Glutamatergic neuron (in vitro differentiated cells): ENCODE results near the gene AREL1. TPM values are rescaled to one million over a fixed set of nuclear protein-coding genes. Genes with fewer than 3 reads are reported as not detected.
"Not testable (repeated sequence)": the region's sequence is repeated elsewhere in the genome, so short reads cannot be mapped to it uniquely, and the experiment has no call there.

Experiments used
- DNase-seq: peaks from one replicate; pipeline ENCODE4 v3.0.0; 2022
- H3K27ac Mint-ChIP-seq: one replicate; pipeline ENCODE4 v1.8.0; 2020; ENCODE audit warnings: mild to moderate bottlenecking, mixed read lengths, inconsistent platforms; ENCODE audit not compliant: unreplicated experiment
- H3K27me3 Mint-ChIP-seq: one replicate; pipeline ENCODE4 v1.8.0; 2020; ENCODE audit warnings: mild to moderate bottlenecking, moderate library complexity, mixed read lengths, inconsistent platforms; ENCODE audit not compliant: unreplicated experiment
- H3K36me3 Mint-ChIP-seq: one replicate; pipeline ENCODE4 v1.8.0; 2020; ENCODE audit warnings: mild to moderate bottlenecking, mixed read lengths, inconsistent platforms; ENCODE audit not compliant: unreplicated experiment
- H3K4me1 Mint-ChIP-seq: one replicate; pipeline ENCODE4 v1.8.0; 2020; ENCODE audit warnings: mild to moderate bottlenecking, low read depth, mixed read lengths, inconsistent platforms; ENCODE audit not compliant: unreplicated experiment
- H3K4me3 Mint-ChIP-seq: one replicate; pipeline ENCODE4 v1.8.0; 2020; ENCODE audit warnings: mild to moderate bottlenecking, mixed read lengths, inconsistent platforms; ENCODE audit not compliant: unreplicated experiment
- H3K9me3 Mint-ChIP-seq: one replicate; pipeline ENCODE4 v1.8.0; 2020; ENCODE audit warnings: mild to moderate bottlenecking, moderate library complexity, mixed read lengths, inconsistent platforms; ENCODE audit not compliant: unreplicated experiment
- long read RNA-seq: library from polyadenylated mRNA; unstranded; transcript quantifications from one replicate; pipeline ENCODE4 v2.0.0, GENCODE V29; 2020; ENCODE audit not compliant: unreplicated experiment
- total RNA-seq: library from RNA; stranded (reverse); fragmentation: NEBNext Ultra II Directional; extraction: Animal tissue kit (Norgen Biotek cat#: 25700); gene quantifications from one replicate; pipeline ENCODE4 v1.2.1, GENCODE V29; 2021; ENCODE audit not compliant: unreplicated experiment
- TF ChIP-seq, protein P1 (sequence below): fragments of 200-600 bp; sonication (generic); IDR thresholded peaks from one replicate; pipeline ENCODE4 v1.5.0; 2021; ENCODE audit not compliant: partially characterized antibody, unreplicated experiment

Gene AREL1, protein sequence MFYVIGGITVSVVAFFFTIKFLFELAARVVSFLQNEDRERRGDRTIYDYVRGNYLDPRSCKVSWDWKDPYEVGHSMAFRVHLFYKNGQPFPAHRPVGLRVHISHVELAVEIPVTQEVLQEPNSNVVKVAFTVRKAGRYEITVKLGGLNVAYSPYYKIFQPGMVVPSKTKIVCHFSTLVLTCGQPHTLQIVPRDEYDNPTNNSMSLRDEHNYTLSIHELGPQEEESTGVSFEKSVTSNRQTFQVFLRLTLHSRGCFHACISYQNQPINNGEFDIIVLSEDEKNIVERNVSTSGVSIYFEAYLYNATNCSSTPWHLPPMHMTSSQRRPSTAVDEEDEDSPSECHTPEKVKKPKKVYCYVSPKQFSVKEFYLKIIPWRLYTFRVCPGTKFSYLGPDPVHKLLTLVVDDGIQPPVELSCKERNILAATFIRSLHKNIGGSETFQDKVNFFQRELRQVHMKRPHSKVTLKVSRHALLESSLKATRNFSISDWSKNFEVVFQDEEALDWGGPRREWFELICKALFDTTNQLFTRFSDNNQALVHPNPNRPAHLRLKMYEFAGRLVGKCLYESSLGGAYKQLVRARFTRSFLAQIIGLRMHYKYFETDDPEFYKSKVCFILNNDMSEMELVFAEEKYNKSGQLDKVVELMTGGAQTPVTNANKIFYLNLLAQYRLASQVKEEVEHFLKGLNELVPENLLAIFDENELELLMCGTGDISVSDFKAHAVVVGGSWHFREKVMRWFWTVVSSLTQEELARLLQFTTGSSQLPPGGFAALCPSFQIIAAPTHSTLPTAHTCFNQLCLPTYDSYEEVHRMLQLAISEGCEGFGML
- total RNA-seq = 69.7 TPM
- long read RNA-seq, partial matches to known transcripts = 1 of 3 reads
- long read RNA-seq, other reads (novel, unspliced or antisense) = 2 of 3 reads

DNA sequence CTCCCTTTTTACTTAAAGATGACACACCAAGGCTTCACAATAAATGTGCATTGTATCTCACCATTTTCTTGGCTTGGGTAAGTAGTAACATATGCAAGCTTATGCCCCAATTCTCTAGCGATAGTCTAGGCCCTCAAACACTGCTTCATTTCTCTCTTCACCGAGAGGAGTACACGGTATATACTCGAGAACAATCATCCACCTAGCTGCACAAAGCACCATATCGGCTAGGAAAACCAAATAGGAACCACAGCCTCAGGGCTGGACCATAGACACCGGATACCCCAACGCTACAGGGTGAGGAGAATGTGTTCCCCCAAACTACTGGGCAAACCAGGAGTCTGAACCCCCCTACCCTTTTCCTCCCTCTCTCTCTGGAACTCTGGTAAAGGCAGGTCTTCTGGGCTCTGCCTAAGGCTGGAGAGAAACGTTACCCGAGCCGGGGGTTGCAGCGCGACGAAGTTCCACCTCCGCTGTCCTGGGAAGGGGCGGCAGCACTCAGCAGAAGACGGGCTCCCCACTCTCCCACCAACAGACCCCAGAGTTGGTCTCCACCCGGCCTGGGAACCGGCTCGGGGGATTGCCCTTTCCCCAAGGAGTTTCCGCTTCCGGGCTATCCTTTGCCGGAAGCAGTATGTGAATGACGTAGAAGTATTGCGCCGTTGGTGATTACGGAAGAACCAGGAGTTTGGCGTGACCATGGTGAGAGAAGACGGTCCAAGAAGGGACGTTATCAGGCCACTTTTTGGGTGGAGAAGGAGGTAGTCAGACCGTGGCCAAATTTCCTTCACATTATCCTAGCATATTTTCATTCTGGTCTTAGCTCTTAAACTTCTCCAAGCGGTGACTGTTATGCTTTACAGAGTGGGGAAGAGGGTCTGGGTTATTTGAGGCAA is at the start of gene AREL1, which contains the start of gene FCF1:
Gene AREL1 (minus strand): TSS at position 582 of the 896 bp plus-strand sequence. CDS start 27,465 bp downstream, outside the sequence.
Gene FCF1 (plus strand): TSS at position 646 of the 896 bp plus-strand sequence. CDS start 54 bp downstream, at position 700.
- Mint-ChIP-seq H3K27me3 (no peaks in the 10 kb centered on the region), H3K4me1 (peaks cover 10% of the 10 kb centered on the region), H3K36me3 (no peaks in the 10 kb centered on the region), H3K4me3 (peak within 1 kb of the TSS; percentile 100), H3K9me3 (peaks cover 3% of the 10 kb centered on the region), H3K27ac (peak within 1 kb of the TSS; percentile 92)
- DNase-seq = peak; percentile 86
- TF ChIP-seq, protein P1, sequence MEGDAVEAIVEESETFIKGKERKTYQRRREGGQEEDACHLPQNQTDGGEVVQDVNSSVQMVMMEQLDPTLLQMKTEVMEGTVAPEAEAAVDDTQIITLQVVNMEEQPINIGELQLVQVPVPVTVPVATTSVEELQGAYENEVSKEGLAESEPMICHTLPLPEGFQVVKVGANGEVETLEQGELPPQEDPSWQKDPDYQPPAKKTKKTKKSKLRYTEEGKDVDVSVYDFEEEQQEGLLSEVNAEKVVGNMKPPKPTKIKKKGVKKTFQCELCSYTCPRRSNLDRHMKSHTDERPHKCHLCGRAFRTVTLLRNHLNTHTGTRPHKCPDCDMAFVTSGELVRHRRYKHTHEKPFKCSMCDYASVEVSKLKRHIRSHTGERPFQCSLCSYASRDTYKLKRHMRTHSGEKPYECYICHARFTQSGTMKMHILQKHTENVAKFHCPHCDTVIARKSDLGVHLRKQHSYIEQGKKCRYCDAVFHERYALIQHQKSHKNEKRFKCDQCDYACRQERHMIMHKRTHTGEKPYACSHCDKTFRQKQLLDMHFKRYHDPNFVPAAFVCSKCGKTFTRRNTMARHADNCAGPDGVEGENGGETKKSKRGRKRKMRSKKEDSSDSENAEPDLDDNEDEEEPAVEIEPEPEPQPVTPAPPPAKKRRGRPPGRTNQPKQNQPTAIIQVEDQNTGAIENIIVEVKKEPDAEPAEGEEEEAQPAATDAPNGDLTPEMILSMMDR = no peak

DNA sequence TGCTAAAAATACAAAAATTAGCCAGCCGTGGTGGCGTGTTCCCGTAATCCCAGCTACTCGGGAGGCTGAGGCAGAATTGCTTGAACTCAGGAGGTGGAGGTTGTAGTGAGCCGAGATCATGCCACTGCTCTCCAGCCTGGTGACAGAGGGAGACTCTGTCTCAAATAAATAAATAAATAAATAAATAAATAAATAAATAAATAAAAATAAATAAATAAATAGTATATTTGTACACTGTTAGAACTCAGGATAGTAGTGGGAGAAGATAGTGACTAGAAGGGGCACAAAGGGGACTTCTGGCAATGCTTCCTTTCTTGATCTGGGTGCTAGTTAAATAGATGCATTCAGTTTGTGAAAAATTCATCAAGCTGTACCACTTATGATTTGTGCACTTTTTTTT is 45.6 kb upstream of the AREL1 start:
- not testable (repeated sequence) for H3K9me3 Mint-ChIP-seq, DNase-seq, H3K27ac Mint-ChIP-seq, H3K4me1 Mint-ChIP-seq, H3K36me3 Mint-ChIP-seq, H3K4me3 Mint-ChIP-seq, H3K27me3 Mint-ChIP-seq

DNA sequence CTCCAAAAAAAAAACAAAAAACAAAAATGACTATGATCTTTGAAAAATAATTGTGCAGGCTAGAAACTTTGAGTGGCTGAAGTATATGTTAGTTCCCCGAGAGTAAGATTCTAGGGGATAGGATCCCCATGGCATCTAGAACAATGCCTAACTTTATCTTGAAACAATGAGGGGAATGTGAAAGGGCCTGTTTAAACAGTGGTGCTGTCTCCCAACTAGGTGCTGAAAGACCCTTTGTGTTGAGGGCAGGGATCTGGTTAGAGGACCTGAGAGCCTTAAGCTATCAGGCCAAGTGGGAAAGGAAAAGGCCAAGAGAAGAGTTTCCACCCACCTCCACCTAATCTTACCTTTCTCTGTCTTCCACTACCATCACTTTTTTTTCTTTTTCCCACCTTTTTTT is 43.4 kb upstream of the AREL1 start:
- Mint-ChIP-seq H3K27me3 (no peaks in the 10 kb centered on the region), H3K27ac (no peak overlapping the region), H3K9me3 (peaks cover 2% of the 10 kb centered on the region), H3K4me3 (no peak overlapping the region), H3K36me3 (peaks cover 16% of the 10 kb centered on the region), H3K4me1 (no peaks in the 10 kb centered on the region)
- TF ChIP-seq, protein P1 = no peak
- DNase-seq = no peak

DNA sequence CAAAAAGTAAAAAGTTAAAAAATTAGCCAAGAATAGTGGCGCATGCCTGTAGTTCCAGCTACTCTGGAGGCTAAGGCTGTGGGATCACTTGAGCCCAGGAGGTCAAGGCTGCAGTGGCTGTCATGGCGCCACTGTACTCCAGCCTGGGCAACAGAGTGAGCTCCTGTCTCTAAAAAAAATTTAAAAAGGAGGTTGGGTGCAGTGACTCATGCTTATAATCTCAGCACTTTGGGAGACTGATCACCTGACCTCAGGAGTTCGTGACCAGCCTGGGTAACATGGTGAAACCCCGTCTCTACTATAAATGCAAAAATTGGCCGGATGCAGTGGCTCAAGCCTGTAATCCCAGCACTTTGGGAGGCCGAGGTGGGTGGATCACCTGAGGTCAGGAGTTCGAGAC is 42.0 kb upstream of the AREL1 start:
- Mint-ChIP-seq H3K4me3 (no peak overlapping the region), H3K4me1 (no peaks in the 10 kb centered on the region), H3K9me3 (peaks cover 2% of the 10 kb centered on the region), H3K36me3 (peaks cover 16% of the 10 kb centered on the region), H3K27me3 (no peaks in the 10 kb centered on the region), H3K27ac (no peak overlapping the region)
- no peak for DNase-seq
- TF ChIP-seq, protein P1 = no peak

DNA sequence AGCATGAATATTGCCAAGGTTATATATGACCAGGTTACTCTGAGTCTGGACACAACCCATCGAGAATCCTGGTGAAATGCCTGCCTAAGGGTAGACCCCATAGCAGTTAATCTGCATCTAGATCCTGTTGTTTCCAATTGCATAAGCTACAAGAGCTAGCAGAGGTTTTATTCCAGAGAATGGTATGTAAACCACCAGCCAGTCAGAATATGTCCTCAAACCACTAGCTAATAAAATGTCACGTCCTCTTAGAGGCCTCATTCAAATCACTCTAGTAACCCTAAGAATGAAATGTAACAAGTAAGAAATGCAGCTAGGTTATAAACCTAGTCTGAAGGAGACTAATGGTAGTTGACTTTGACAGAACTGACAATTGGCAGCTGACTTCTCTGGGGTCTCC is 41.3 kb upstream of the AREL1 start:
- Mint-ChIP-seq H3K9me3 (peaks cover 2% of the 10 kb centered on the region), H3K27ac (no peak overlapping the region), H3K36me3 (peaks cover 16% of the 10 kb centered on the region), H3K4me1 (no peaks in the 10 kb centered on the region), H3K4me3 (no peak overlapping the region), H3K27me3 (no peaks in the 10 kb centered on the region)
- TF ChIP-seq, protein P1 = no peak
- no peak for DNase-seq
